ENCODE measurements around the gene ZNF264. TPM values are rescaled to one million over a fixed set of nuclear protein-coding genes. Genes with fewer than 3 reads are reported as not detected.
"Not testable (repeated sequence)": the region's sequence is repeated elsewhere in the genome, so short reads cannot be mapped to it uniquely, and the experiment has no call there.

ZNF264 gene
- total and polyA plus RNA-seq, 2 donors (not counting 1 experiment from before 2014, with no cell fraction given) = 12.1 to 72.4 TPM

DNA sequence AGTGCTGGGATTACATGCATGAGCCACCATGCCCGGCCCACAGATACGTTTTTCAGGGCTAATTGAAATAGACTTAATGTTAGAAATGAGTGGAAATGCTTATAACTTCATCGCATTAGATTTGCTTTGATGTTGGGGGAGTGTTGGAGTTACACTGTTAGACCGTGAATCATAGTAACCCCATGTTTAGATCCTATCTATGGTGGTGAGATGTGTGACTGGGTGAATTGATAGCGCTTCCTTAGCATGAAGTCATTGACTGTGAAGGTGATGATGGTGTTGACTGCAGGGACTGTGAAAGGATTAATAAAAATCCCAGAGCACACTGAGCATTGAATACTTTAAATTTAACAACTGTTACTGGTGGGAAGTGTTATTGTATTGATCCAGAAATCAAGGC is 1.7 kb downstream of the ZNF264 start:
- intact Hi-C loops (cut with micrococcal nuclease) = loop anchor here (5.0 kb wide), 1 partner anchor 791 kb away; the partner anchor contains the start of gene ZNF583
- peaks cover 3 to 18% (median 4%) of the 10 kb centered on the region in 3 donors for H3K9me3 ChIP-seq (ENCODE audit: control extremely low read depth in 1 of 3, control insufficient read depth in 2 of 3, insufficient read depth in 1 of 3, low read length in 2 of 3)
- DNase-seq = no peak
- peak overlapping the region; percentile 92 for H3K4me3 Mint-ChIP-seq
- peaks cover 3% of the 10 kb centered on the region for H3K27me3 Mint-ChIP-seq
- no peak overlapping the region for H3K27ac ChIP-seq (ENCODE audit: low read length in 2 of 2)
- H3K4me2 ChIP-seq (replicated peaks; ENCODE audit: low read depth, low read length, poor library complexity, severe bottlenecking) = peak overlapping the region; percentile 85
- peak overlapping the region in 1 of 5 experiments; percentile 81 for H3K4me3 ChIP-seq (ENCODE audit: control extremely low read depth in 1 of 5, extremely low read depth in 1 of 5, insufficient read depth in 1 of 5, low read depth in 2 of 5, low read length in 4 of 5)
- TF ChIP-seq CTCF (IDR thresholded peaks at IDR 0.05) = no peak
- no peak for TF ChIP-seq EZH2 (IDR thresholded peaks at IDR 0.05; ENCODE audit: borderline replicate concordance, insufficient read depth, low read depth, low read length, poor library complexity, severe bottlenecking)
- H3K9me3 Mint-ChIP-seq (ENCODE audit: insufficient read depth) = peaks cover 14% of the 10 kb centered on the region
- H3K9ac ChIP-seq (ENCODE audit: low read length) = no peak overlapping the region
- no peaks in the 10 kb centered on the region for H3K27me3 ChIP-seq (replicated peaks in 1 of 4; ENCODE audit: control extremely low read depth in 1 of 4, control insufficient read depth in 3 of 4, insufficient read depth in 4 of 4, low read length in 3 of 4)
- ATAC-seq (ENCODE audit: low read depth) = no peak
- ChIA-PET POLR2A (no interaction called here), CTCF (no interaction called here)
- WGBS (ENCODE audit: insufficient coverage) = 100% methylated on average over 2 of the region's 5 CpGs
- peaks cover 6% of the 10 kb centered on the region for H4K20me1 ChIP-seq (ENCODE audit: control insufficient read depth, insufficient read depth, low read length, poor library complexity, severe bottlenecking)
- H3K27ac Mint-ChIP-seq = no peak overlapping the region
- peaks cover 25% of the 10 kb centered on the region for H3K4me1 Mint-ChIP-seq
- H2AFZ ChIP-seq (ENCODE audit: insufficient read depth, low read depth, low read length, poor library complexity, severe bottlenecking) = no peak overlapping the region
- H3K79me2 ChIP-seq (ENCODE audit: control insufficient read depth, insufficient read depth, low read length) = peaks cover 49% of the 10 kb centered on the region
- peaks cover 6 to 43% of the 10 kb centered on the region in 2 experiments for H3K36me3 ChIP-seq (replicated peaks in 1 of 2; ENCODE audit: control extremely low read depth in 1 of 2, control insufficient read depth in 1 of 2, extremely low read depth in 1 of 2, insufficient read depth in 2 of 2, low read length in 1 of 2)
- peaks cover 20 to 21% of the 10 kb centered on the region in 2 donors for H3K4me1 ChIP-seq (ENCODE audit: control insufficient read depth in 2 of 2, insufficient read depth in 2 of 2, low read length in 2 of 2)

DNA sequence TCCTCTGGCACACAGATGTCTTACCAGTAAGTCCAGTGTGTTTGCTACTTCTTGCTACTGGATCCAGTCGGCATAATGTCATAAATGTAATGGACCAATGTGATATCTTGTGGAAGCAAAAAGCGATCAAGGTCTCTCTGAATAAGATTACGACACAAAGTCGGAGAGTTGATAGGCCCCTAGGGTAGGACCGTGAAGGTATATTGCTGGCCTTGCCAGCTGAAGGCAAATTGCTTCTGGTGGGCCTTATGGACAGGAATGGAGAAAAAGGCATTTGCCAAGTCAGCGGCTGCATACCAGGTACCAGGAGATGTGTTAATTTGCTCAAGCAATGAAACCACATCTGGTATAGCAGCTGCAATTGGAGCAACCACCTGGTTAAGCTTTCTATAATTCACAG is 6.6 kb downstream of the ZNF264 start:
- H2AFZ ChIP-seq (ENCODE audit: insufficient read depth, low read depth, low read length, poor library complexity, severe bottlenecking); H3K9ac ChIP-seq (ENCODE audit: low read length); ATAC-seq (ENCODE audit: low read depth); H3K27me3 Mint-ChIP-seq; intact Hi-C loops (cut with micrococcal nuclease); H3K4me2 ChIP-seq (replicated peaks; ENCODE audit: low read depth, low read length, poor library complexity, severe bottlenecking); H3K27ac Mint-ChIP-seq; H3K4me3 ChIP-seq (ENCODE audit: control extremely low read depth in 1 of 5, extremely low read depth in 1 of 5, insufficient read depth in 1 of 5, low read depth in 2 of 5, low read length in 4 of 5); H3K9me3 ChIP-seq (ENCODE audit: control extremely low read depth in 1 of 3, control insufficient read depth in 2 of 3, insufficient read depth in 1 of 3, low read length in 2 of 3); DNase-seq; H3K27ac ChIP-seq (ENCODE audit: low read length in 2 of 2); H3K9me3 Mint-ChIP-seq (ENCODE audit: insufficient read depth); H3K27me3 ChIP-seq (replicated peaks in 1 of 4; ENCODE audit: control extremely low read depth in 1 of 4, control insufficient read depth in 3 of 4, insufficient read depth in 4 of 4, low read length in 3 of 4); H3K4me3 Mint-ChIP-seq; H3K4me1 ChIP-seq (ENCODE audit: control insufficient read depth in 2 of 2, insufficient read depth in 2 of 2, low read length in 2 of 2); POLR2A ChIA-PET; CTCF ChIA-PET: not testable (repeated sequence)
- peaks cover 13 to 64% of the 10 kb centered on the region in 2 experiments for H3K36me3 ChIP-seq (replicated peaks in 1 of 2; ENCODE audit: control extremely low read depth in 1 of 2, control insufficient read depth in 1 of 2, extremely low read depth in 1 of 2, insufficient read depth in 2 of 2, low read length in 1 of 2)
- peaks cover 61% of the 10 kb centered on the region for H3K79me2 ChIP-seq (ENCODE audit: control insufficient read depth, insufficient read depth, low read length)
- H4K20me1 ChIP-seq (ENCODE audit: control insufficient read depth, insufficient read depth, low read length, poor library complexity, severe bottlenecking) = peaks cover 30% of the 10 kb centered on the region
- H3K4me1 Mint-ChIP-seq = peaks cover 19% of the 10 kb centered on the region
- WGBS (ENCODE audit: insufficient coverage) = 97% methylated on average over 6 of the region's 6 CpGs

Data from B cell (primary cell).